Osteoblast (primary cell): ENCODE results near the gene TPP2. TPM values are rescaled to one million over a fixed set of nuclear protein-coding genes. Genes with fewer than 3 reads are reported as not detected.

Source experiments
- DNase-seq: peaks from one replicate; pipeline ENCODE4 v3.0.0; 2011; ENCODE audit warnings: low spot score, mixed read lengths; ENCODE audit not compliant: insufficient read length; ENCODE audit errors: missing footprints
- H2AFZ ChIP-seq: 2 replicates; pipeline ENCODE4 v1.6.0; 2011; ENCODE audit warnings: mild to moderate bottlenecking, low read length
- H3K27ac ChIP-seq: 2 replicates; pipeline ENCODE4 v1.5.1; 2011; ENCODE audit warnings: mild to moderate bottlenecking, low read depth, low read length, moderate library complexity
- H3K27me3 ChIP-seq: 2 replicates; pipeline ENCODE4 v1.6.0; 2012; ENCODE audit warnings: mild to moderate bottlenecking, control low read depth, inconsistent platforms, low read length, moderate library complexity; ENCODE audit not compliant: insufficient read depth
- H3K36me3 ChIP-seq: 2 replicates; pipeline ENCODE4 v1.5.1; 2011; ENCODE audit warnings: mild to moderate bottlenecking, low read length, control low read depth, moderate library complexity; ENCODE audit not compliant: insufficient read depth
- H3K4me1 ChIP-seq: 2 replicates; pipeline ENCODE4 v1.5.1; 2011; ENCODE audit warnings: mild to moderate bottlenecking, low read length, control low read depth, moderate library complexity; ENCODE audit not compliant: insufficient read depth
- H3K4me2 ChIP-seq: 2 replicates; pipeline ENCODE4 v1.6.0; 2011; ENCODE audit warnings: mild to moderate bottlenecking, low read length; ENCODE audit not compliant: insufficient read depth
- H3K4me3 ChIP-seq: fragments of 200-600 bp; sonication (generic); 3 replicates; pipeline ENCODE4 v1.5.1; 2012; ENCODE audit warnings: mild to moderate bottlenecking, low read length, inconsistent platforms; ENCODE audit not compliant: insufficient read depth
- H3K79me2 ChIP-seq: 2 replicates; pipeline ENCODE4 v1.6.0; 2012; ENCODE audit warnings: mild to moderate bottlenecking, low read length, control low read depth, inconsistent platforms; ENCODE audit not compliant: insufficient read depth
- H3K9me3 ChIP-seq: 2 replicates; pipeline ENCODE4 v1.5.1; 2011; ENCODE audit warnings: low read depth, low read length, control low read depth
- H4K20me1 ChIP-seq: 2 replicates; pipeline ENCODE4 v1.6.0; 2012; ENCODE audit warnings: mild to moderate bottlenecking, low read length, control low read depth; ENCODE audit not compliant: insufficient read depth
- CTCF ChIP-seq: IDR thresholded peaks from 2 replicates; pipeline ENCODE4 v1.5.1; 2011; ENCODE audit warnings: mild to moderate bottlenecking, low read depth, low read length, moderate library complexity; ENCODE audit errors: extremely low read depth
- total RNA-seq: library from RNA; depleted of rRNA; stranded (reverse); fragments of >200 nt; gene quantifications from 2 replicates; pipeline ENCODE4 v1.2.3, GENCODE V29; 2012

Gene TPP2
- total RNA-seq, 1 donor: 57.5 TPM

- Histone ChIP-seq H3K27ac (no peak overlapping the region), H3K9me3 (no peaks in the 10 kb centered on the region), H3K36me3 (no peaks in the 10 kb centered on the region), H3K27me3 (no peaks in the 10 kb centered on the region), H3K4me3 (no peak overlapping the region), H3K4me2 (peak overlapping the region; percentile 59), H4K20me1 (no peaks in the 10 kb centered on the region), H3K79me2 (no peaks in the 10 kb centered on the region), H2AFZ (peak overlapping the region; percentile 67), H3K4me1 (no peaks in the 10 kb centered on the region)
- DNase-seq: no peak
- no peak for TF ChIP-seq CTCF
Observed at GRCh38 chr13:102556806-102557205, 40.0 kb upstream of the TPP2 start.

- TF ChIP-seq CTCF: no peak
- no peak overlapping the region for H3K27ac ChIP-seq
- no peaks in the 10 kb centered on the region for H3K36me3 ChIP-seq
- H3K9me3 ChIP-seq: no peaks in the 10 kb centered on the region
- H3K4me1 ChIP-seq: no peaks in the 10 kb centered on the region
- H3K79me2 ChIP-seq: no peaks in the 10 kb centered on the region
- H3K4me2 ChIP-seq: no peak overlapping the region
- no peak for DNase-seq
- no peak overlapping the region for H2AFZ ChIP-seq
- H4K20me1 ChIP-seq: no peaks in the 10 kb centered on the region
- H3K27me3 ChIP-seq: no peaks in the 10 kb centered on the region
- no peak overlapping the region for H3K4me3 ChIP-seq
Observed at GRCh38 chr13:102558029-102558428, 38.8 kb upstream of the TPP2 start.

GRCh38 chr13:102561933-102562332, 34.9 kb upstream of the TPP2 start:
- no peak overlapping the region for H3K27ac ChIP-seq
- no peaks in the 10 kb centered on the region for H4K20me1 ChIP-seq
- peaks cover 2% of the 10 kb centered on the region for H3K9me3 ChIP-seq
- no peaks in the 10 kb centered on the region for H3K36me3 ChIP-seq
- H3K4me3 ChIP-seq: no peak overlapping the region
- no peak for TF ChIP-seq CTCF
- no peak overlapping the region for H3K4me2 ChIP-seq
- H3K4me1 ChIP-seq: no peaks in the 10 kb centered on the region
- no peaks in the 10 kb centered on the region for H3K27me3 ChIP-seq
- H2AFZ ChIP-seq: no peak overlapping the region
- DNase-seq: no peak
- H3K79me2 ChIP-seq: no peaks in the 10 kb centered on the region

- no peak overlapping the region for H3K27ac ChIP-seq
- H3K9me3 ChIP-seq: peaks cover 2% of the 10 kb centered on the region
- H4K20me1 ChIP-seq: no peaks in the 10 kb centered on the region
- H3K4me1 ChIP-seq: no peaks in the 10 kb centered on the region
- H3K36me3 ChIP-seq: no peaks in the 10 kb centered on the region
- peaks cover 5% of the 10 kb centered on the region for H3K27me3 ChIP-seq
- no peak for DNase-seq
- no peak for TF ChIP-seq CTCF
- H3K4me3 ChIP-seq: no peak overlapping the region
- no peak overlapping the region for H3K4me2 ChIP-seq
- no peaks in the 10 kb centered on the region for H3K79me2 ChIP-seq
- H2AFZ ChIP-seq: no peak overlapping the region
Observed at GRCh38 chr13:102563267-102563666, 33.5 kb upstream of the TPP2 start.
